B cell (primary cell): ENCODE results near the gene EBP. TPM values are rescaled to one million over a fixed set of nuclear protein-coding genes. Genes with fewer than 3 reads are reported as not detected.
"Not testable (repeated sequence)": the region's sequence is repeated elsewhere in the genome, so short reads cannot be mapped to it uniquely, and the experiment has no call there.

Experiments
- ATAC-seq: fragments of 200-7000 bp; cut with Tn5 transposase; one replicate; pipeline ENCODE4 v1.10.0; 2021; ENCODE audit warnings: low read depth, mild to moderate bottlenecking, moderate number of reproducible peaks, moderate library complexity
- CTCF ChIA-PET: fragments of 350-600 bp; sonication (Branson Sonifier 250); formaldehyde crosslinking; loops from one replicate; lab custom pipeline; 2021; ENCODE audit warnings: antibody characterized with exemption, inconsistent platforms; lab: Charles Lee
- POLR2A ChIA-PET: fragments of 350-600 bp; sonication (Branson Sonifier 250); formaldehyde crosslinking; loops from one replicate; lab custom pipeline; 2021; ENCODE audit warnings: antibody characterized with exemption; lab: Charles Lee
- DNase-seq: peaks from one replicate; pipeline ENCODE4 v3.0.0; 2013
- H2AFZ ChIP-seq: 2 replicates; pipeline ENCODE4 v1.6.1; 2012; ENCODE audit warnings: mild to moderate bottlenecking, low read depth, low read length; ENCODE audit not compliant: insufficient read depth, poor library complexity, severe bottlenecking
- H3K27ac ChIP-seq, 2 donors: 1 replicate in 1 of 2; 2 replicates in 1 of 2; pipeline ENCODE4 v1.5.1; 2012 to 2013; ENCODE audit warnings: low read length in 2 of 2, mild to moderate bottlenecking in 2 of 2, moderate library complexity in 1 of 2
- H3K27me3 ChIP-seq, 4 experiments: fragments of 200-600 bp in 1 of 4; sonication (generic) in 1 of 4; replicated peaks in 1 of 4; 1 replicate in 2 of 4; 2 replicates in 2 of 4; pipeline versions ENCODE4 v1.6.1 to v1.7.0; 2013 to 2016; ENCODE audit warnings: low read length in 3 of 4, mild to moderate bottlenecking in 2 of 4, mixed read lengths in 1 of 4, moderate library complexity in 1 of 4; ENCODE audit not compliant: insufficient read depth in 4 of 4, control insufficient read depth in 3 of 4; ENCODE audit errors: control extremely low read depth in 1 of 4
- H3K36me3 ChIP-seq, 2 experiments: replicated peaks in 1 of 2; 1 replicate in 1 of 2; 2 replicates in 1 of 2; pipeline versions ENCODE4 v1.6.1 to v1.7.1; 2013; ENCODE audit warnings: low read length in 1 of 2; ENCODE audit not compliant: insufficient read depth in 2 of 2, control insufficient read depth in 1 of 2; ENCODE audit errors: control extremely low read depth in 1 of 2, extremely low read depth in 1 of 2
- H3K4me1 ChIP-seq, 2 donors: fragments of 200-600 bp in 1 of 2; sonication (generic) in 1 of 2; 1 replicate in 1 of 2; 2 replicates in 1 of 2; pipeline versions ENCODE4 v1.5.1 to v1.6.1; 2013 to 2017; ENCODE audit warnings: low read length in 2 of 2; ENCODE audit not compliant: control insufficient read depth in 2 of 2, insufficient read depth in 2 of 2
- H3K4me2 ChIP-seq: replicated peaks from 2 replicates; pipeline ENCODE3; 2012; ENCODE audit warnings: mild to moderate bottlenecking, low read depth, low read length; ENCODE audit not compliant: poor library complexity, severe bottlenecking
- H3K4me3 ChIP-seq, 5 experiments: fragments of 200-600 bp in 1 of 5; sonication (generic) in 1 of 5; 1 replicate in 3 of 5; 2 replicates in 2 of 5; pipeline versions ENCODE4 v1.5.1 to v1.7.0; 2011 to 2016; ENCODE audit warnings: low read length in 4 of 5, mild to moderate bottlenecking in 4 of 5, low read depth in 2 of 5, control low read depth in 1 of 5, moderate library complexity in 1 of 5; ENCODE audit not compliant: insufficient read depth in 1 of 5; ENCODE audit errors: control extremely low read depth in 1 of 5, extremely low read depth in 1 of 5
- H3K79me2 ChIP-seq: fragments of 200-600 bp; sonication (generic); one replicate; pipeline ENCODE4 v1.6.0; 2016; ENCODE audit warnings: low read length; ENCODE audit not compliant: control insufficient read depth, insufficient read depth
- H3K9ac ChIP-seq: fragments of 200-600 bp; sonication (generic); 2 replicates; pipeline ENCODE4 v1.6.1; 2017; ENCODE audit warnings: mild to moderate bottlenecking, low read length, moderate library complexity
- H3K9me3 ChIP-seq, 3 donors: one replicate each; pipeline versions ENCODE4 v1.6.1 to v1.7.1; 2013; ENCODE audit warnings: low read length in 2 of 3; ENCODE audit not compliant: control insufficient read depth in 2 of 3, insufficient read depth in 1 of 3; ENCODE audit errors: control extremely low read depth in 1 of 3
- H4K20me1 ChIP-seq: 2 replicates; pipeline ENCODE4 v1.6.0; 2012; ENCODE audit warnings: mild to moderate bottlenecking, low read length; ENCODE audit not compliant: insufficient read depth, control insufficient read depth, poor library complexity, severe bottlenecking
- H3K27ac Mint-ChIP-seq: one replicate; pipeline ENCODE4 v1.8.0; 2021; ENCODE audit warnings: mixed read lengths
- H3K27me3 Mint-ChIP-seq: one replicate; pipeline ENCODE4 v1.8.0; 2021; ENCODE audit warnings: mixed read lengths
- H3K4me1 Mint-ChIP-seq: one replicate; pipeline ENCODE4 v1.8.0; 2021; ENCODE audit warnings: mixed read lengths
- H3K4me3 Mint-ChIP-seq: one replicate; pipeline ENCODE4 v1.8.0; 2021; ENCODE audit warnings: mixed read lengths
- H3K9me3 Mint-ChIP-seq: one replicate; pipeline ENCODE4 v1.8.0; 2022; ENCODE audit warnings: mixed read lengths; ENCODE audit not compliant: insufficient read depth
- EZH2 ChIP-seq: IDR thresholded peaks from 2 replicates; pipeline ENCODE4 v1.6.1; 2012; ENCODE audit warnings: borderline replicate concordance, low read depth, mild to moderate bottlenecking, moderate library complexity, low read length; ENCODE audit not compliant: insufficient read depth, poor library complexity, severe bottlenecking
- WGBS: methylation state at CpG from one replicate; pipeline ENCODE4 v1.1.5; 2013; ENCODE audit warnings: missing lambda C conversion rate; ENCODE audit not compliant: insufficient coverage; 5-methylcytosine and 5-hydroxymethylcytosine counted together
- intact Hi-C: fragments of 100-400 bp; cut with micrococcal nuclease; formaldehyde crosslinking; loops from one replicate; pipeline ENCODE4 v1.10.0; 2022
- polyA plus RNA-seq: library from polyadenylated mRNA; depleted of rRNA; stranded (reverse); fragments of >200 nt; gene quantifications from 2 replicates; pipeline ENCODE4 v1.2.3, GENCODE V29; 2012
- total RNA-seq, 2 donors: library from RNA; stranded (reverse); fragments of 120-200 nt in 1 of 2; gene quantifications; 1 replicate in 1 of 2; 2 replicates in 1 of 2; pipeline versions ENCODE4 v1.2.3 to v1.2.4, GENCODE V29; 2013 to 2022
- TF ChIP-seq, protein P1 (sequence below): fragments of 200-600 bp; IDR thresholded peaks from one replicate; pipeline ENCODE4 v1.8.0; 2022; ENCODE audit warnings: antibody characterized with exemption, mild to moderate bottlenecking

EBP gene
- total and polyA plus RNA-seq, 2 donors (not counting 1 experiment from before 2014, with no cell fraction given), result 27.9 to 60.8 TPM

DNA sequence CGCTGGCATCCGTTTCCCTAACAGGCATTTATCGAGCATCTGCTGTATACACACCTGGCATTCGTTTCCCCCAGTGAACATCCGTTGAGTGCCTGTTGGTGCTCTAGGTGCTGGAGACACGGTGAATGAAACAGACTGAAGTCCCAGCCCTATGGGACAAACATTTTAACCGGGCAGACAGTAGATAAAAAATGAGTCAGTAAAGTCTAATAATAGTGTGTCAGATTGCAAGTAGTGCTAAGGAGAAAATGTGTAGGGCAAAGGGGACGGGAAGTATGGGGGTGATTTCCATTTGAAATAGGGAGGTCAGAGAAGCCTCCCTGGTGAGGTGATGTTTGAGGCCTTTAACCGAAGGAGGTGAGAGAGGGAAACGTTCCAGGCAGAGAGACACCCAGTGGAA lies 5.3 kb upstream of the EBP start:
- no peak overlapping the region for H3K4me3 Mint-ChIP-seq
- H3K27me3 Mint-ChIP-seq, result no peaks in the 10 kb centered on the region
- no peaks in the 10 kb centered on the region for H3K27me3 ChIP-seq
- peaks cover 9% of the 10 kb centered on the region in 2 donors for H3K4me1 ChIP-seq
- ChIA-PET CTCF (no interaction called here), POLR2A (no interaction called here)
- H3K27ac Mint-ChIP-seq, result no peak overlapping the region
- H4K20me1 ChIP-seq, result no peaks in the 10 kb centered on the region
- no peak overlapping the region for H3K4me3 ChIP-seq
- no peak overlapping the region for H3K27ac ChIP-seq
- no peak for DNase-seq
- WGBS, result 84% methylated on average over 2 of the region's 10 CpGs
- H3K79me2 ChIP-seq, result no peaks in the 10 kb centered on the region
- no peaks in the 10 kb centered on the region for H3K9me3 ChIP-seq
- H2AFZ ChIP-seq, result no peak overlapping the region
- no peak overlapping the region for H3K4me2 ChIP-seq
- no peaks in the 10 kb centered on the region for H3K9me3 Mint-ChIP-seq
- TF ChIP-seq EZH2, result no peak
- no peaks in the 10 kb centered on the region for H3K36me3 ChIP-seq
- H3K4me1 Mint-ChIP-seq, result peaks cover 7% of the 10 kb centered on the region
- H3K9ac ChIP-seq, result no peak overlapping the region
- intact Hi-C loops, result no loop called here
- no peak for ATAC-seq

DNA sequence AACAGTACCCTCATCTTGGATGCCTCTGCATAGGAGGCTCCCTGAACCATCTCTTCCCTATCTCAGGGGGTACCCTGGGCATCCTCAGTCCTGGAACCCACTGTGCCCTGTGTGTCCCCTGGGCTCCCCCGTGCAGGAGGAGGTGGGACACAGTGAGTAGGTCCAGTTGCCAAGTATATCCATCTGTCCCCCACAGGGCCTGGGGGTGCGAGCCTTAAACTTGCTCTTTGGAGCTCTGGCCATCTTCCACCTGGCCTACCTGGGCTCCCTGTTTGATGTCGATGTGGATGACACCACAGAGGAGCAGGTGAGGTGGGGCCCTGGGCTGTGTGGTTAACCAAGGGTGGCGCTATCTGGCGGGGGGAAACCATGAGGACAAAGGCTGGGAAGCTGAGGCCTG lies 4.6 kb upstream of the EBP start:
- ATAC-seq (no peak), DNase-seq (no peak)
- Histone ChIP-seq H3K36me3 (no peaks in the 10 kb centered on the region), H3K4me3 (no peak overlapping the region), H3K9me3 (no peaks in the 10 kb centered on the region), H3K9ac (no peak overlapping the region), H3K4me2 (no peak overlapping the region), H3K79me2 (no peaks in the 10 kb centered on the region), H4K20me1 (no peaks in the 10 kb centered on the region), H3K27ac (no peak overlapping the region), H3K27me3 (no peaks in the 10 kb centered on the region), H2AFZ (no peak overlapping the region), H3K4me1 (peaks cover 9 to 10% of the 10 kb centered on the region in 2 donors)
- Mint-ChIP-seq H3K27me3 (no peaks in the 10 kb centered on the region), H3K4me1 (peaks cover 8% of the 10 kb centered on the region), H3K9me3 (no peaks in the 10 kb centered on the region), H3K4me3 (no peak overlapping the region), H3K27ac (no peak overlapping the region)
- WGBS, result 60% methylated on average over 1 of the region's 5 CpGs
- no peak for TF ChIP-seq EZH2
- TF ChIP-seq, protein P1, sequence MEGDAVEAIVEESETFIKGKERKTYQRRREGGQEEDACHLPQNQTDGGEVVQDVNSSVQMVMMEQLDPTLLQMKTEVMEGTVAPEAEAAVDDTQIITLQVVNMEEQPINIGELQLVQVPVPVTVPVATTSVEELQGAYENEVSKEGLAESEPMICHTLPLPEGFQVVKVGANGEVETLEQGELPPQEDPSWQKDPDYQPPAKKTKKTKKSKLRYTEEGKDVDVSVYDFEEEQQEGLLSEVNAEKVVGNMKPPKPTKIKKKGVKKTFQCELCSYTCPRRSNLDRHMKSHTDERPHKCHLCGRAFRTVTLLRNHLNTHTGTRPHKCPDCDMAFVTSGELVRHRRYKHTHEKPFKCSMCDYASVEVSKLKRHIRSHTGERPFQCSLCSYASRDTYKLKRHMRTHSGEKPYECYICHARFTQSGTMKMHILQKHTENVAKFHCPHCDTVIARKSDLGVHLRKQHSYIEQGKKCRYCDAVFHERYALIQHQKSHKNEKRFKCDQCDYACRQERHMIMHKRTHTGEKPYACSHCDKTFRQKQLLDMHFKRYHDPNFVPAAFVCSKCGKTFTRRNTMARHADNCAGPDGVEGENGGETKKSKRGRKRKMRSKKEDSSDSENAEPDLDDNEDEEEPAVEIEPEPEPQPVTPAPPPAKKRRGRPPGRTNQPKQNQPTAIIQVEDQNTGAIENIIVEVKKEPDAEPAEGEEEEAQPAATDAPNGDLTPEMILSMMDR, result no peak
- ChIA-PET POLR2A (no interaction called here), CTCF (no interaction called here)
- intact Hi-C loops, result no loop called here

DNA sequence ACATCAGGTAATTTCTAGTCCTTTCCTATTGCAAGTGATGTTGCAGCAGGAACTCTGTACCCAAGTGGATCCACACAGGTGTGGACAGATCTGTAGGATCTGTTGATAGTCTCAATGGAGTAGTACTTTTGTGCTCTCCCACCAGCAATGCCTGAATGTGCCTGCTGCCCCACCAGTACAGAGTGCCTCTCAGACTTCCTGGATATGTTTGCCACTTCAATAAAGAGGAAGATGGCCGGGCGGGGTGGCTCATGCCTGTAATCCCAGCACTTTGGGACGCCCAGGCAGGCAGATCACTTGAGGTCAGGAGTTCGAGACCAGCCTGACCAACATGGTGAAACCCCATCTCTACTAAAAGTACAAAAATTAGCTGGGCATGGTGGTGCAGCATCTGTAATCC lies 2.1 kb upstream of the EBP start:
- ATAC-seq, DNase-seq, H3K27ac ChIP-seq, H3K9ac ChIP-seq, H3K9me3 ChIP-seq, intact Hi-C loops, CTCF ChIA-PET, H2AFZ ChIP-seq, H3K27me3 Mint-ChIP-seq, H3K27me3 ChIP-seq, H4K20me1 ChIP-seq, H3K4me2 ChIP-seq, H3K4me3 Mint-ChIP-seq, H3K9me3 Mint-ChIP-seq, H3K4me3 ChIP-seq, H3K27ac Mint-ChIP-seq, H3K36me3 ChIP-seq: not testable (repeated sequence)
- POLR2A ChIA-PET, result interaction anchor here (1.2 kb wide), 1 partner anchor 20 kb away, joined by 5 read pairs; the partner anchor contains the start of gene TBC1D25
- H3K79me2 ChIP-seq, result peaks cover 15% of the 10 kb centered on the region
- WGBS, result no CpG with 5 or more reads among the region's 4 CpGs
- H3K4me1 ChIP-seq, result peaks cover 12 to 19% of the 10 kb centered on the region in 2 donors
- peaks cover 12% of the 10 kb centered on the region for H3K4me1 Mint-ChIP-seq
